GM12891 (cell line): ENCODE results near the gene OPTN.

Experiments
- DNase-seq: peaks from one replicate; pipeline ENCODE4 v3.0.0; 2011; ENCODE audit warnings: low spot score; ENCODE audit not compliant: insufficient read length
- FAIRE-seq: peaks from 2 replicates; lab custom pipeline; 2011; peaks lifted over from hg19 to GRCh38; lab: Jason Lieb, UNC
- PAX5 ChIP-seq: IDR thresholded peaks from 2 replicates; pipeline ENCODE4 v1.6.1; 2011; ENCODE audit warnings: low read length, moderate library complexity, mild to moderate bottlenecking; ENCODE audit not compliant: insufficient read depth, severe bottlenecking
- POLR2A ChIP-seq: IDR thresholded peaks from 2 replicates; pipeline ENCODE4 v1.6.1; 2011; ENCODE audit warnings: low read depth, low read length, control low read depth
- POLR2AphosphoS5 ChIP-seq: IDR thresholded peaks from 2 replicates; pipeline ENCODE4 v1.6.1; 2011; ENCODE audit warnings: low read depth, low read length, control low read depth
- POU2F2 ChIP-seq: IDR thresholded peaks from 2 replicates; pipeline ENCODE4 v1.6.1; 2011; ENCODE audit warnings: low read depth, mild to moderate bottlenecking, control low read depth, low read length, moderate library complexity
- SPI1 ChIP-seq: IDR thresholded peaks from 2 replicates; pipeline ENCODE4 v1.6.1; 2011; ENCODE audit warnings: low read depth, low read length, control low read depth
- TAF1 ChIP-seq: IDR thresholded peaks from 2 replicates; pipeline ENCODE4 v1.6.1; 2011; ENCODE audit warnings: low read depth, low read length, control low read depth

OPTN gene

GRCh38 chr10:13182424-13182823 lies 82.5 kb downstream of the OPTN start:
- DNase-seq: no peak
- FAIRE-seq: no peak
- TF ChIP-seq TAF1: no peak
- no peak for TF ChIP-seq POLR2A
- no peak for TF ChIP-seq POU2F2
- TF ChIP-seq SPI1: no peak
- TF ChIP-seq POLR2AphosphoS5: no peak
- no peak for TF ChIP-seq PAX5

GRCh38 chr10:13183625-13184024 lies 83.7 kb downstream of the OPTN start:
- DNase-seq: no peak
- peak; percentile 79 for FAIRE-seq
- TF ChIP-seq SPI1 (peak; percentile 48), TAF1 (no peak)

DNA sequence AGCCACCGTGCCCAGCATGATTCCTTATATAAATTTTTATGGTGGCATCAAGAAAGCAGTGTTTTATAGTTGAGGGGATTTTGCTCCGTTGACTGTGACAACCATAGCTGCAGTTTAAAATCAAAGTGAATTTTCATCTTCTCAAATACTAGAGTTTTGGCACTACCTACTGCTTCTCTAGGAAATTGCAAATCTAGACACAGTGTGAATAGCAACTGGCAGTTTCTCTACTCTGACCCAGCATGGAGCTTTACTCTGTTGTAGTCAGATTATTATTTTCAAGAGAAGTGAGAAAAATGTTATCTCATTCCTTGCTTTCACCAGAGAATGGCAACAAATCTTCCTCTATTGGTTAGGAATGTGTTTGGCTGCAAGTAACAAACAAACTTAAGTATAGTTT lies 84.3 kb downstream of the OPTN start:
- FAIRE-seq (no peak), DNase-seq (no peak)
- no peak for TF ChIP-seq POLR2AphosphoS5
- TF ChIP-seq POLR2A: no peak
- no peak for TF ChIP-seq POU2F2
- TF ChIP-seq SPI1: no peak
- no peak for TF ChIP-seq PAX5
- no peak for TF ChIP-seq TAF1

DNA sequence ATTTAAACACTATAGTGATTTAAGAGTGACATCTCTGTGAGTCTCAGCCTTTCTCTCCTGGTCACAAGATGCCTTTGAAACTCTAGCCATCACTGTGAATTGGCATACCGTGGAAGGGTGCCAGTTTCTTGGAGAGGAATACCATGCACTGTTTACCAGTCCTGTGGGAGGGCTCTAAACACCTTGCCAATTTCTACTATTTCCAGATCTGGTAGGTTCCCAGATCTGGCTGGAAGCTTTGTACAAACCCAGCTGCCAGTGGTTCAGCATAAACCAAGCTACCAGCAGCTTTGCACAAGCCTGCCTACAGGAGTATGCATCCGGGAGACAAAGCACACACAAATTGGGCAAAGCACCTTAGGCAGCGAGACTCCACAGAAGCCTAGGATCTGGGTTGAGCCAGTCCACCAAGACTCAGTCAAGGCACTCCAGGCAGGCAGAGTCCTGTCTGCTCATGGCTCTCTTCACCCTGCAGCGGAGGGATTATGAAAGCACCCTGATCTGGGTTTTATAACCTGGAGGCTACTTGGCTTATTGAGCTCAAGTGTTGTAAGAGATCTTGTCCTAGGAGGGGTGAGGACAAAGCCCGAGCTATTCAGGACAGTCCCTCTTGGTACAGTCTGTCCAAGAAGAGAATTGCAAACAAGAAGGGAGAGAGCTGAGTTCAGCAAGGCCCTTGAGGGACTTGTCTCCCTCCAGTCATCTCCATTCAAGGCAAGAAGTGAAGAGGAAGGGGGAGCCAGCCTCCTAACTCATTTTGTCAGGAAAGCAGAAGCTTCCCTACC lies 85.0 kb downstream of the OPTN start:
- FAIRE-seq: no peak
- TF ChIP-seq POU2F2 (no peak), POLR2A (no peak), PAX5 (no peak), POLR2AphosphoS5 (no peak), TAF1 (no peak), SPI1 (no peak)
- no peak for DNase-seq

- FAIRE-seq (no peak), DNase-seq (no peak)
- TF ChIP-seq TAF1 (no peak), POLR2A (no peak), POU2F2 (no peak), POLR2AphosphoS5 (no peak), SPI1 (no peak), PAX5 (no peak)
Measured at GRCh38 chr10:13187135-13187534, 87.2 kb downstream of the OPTN start.
